GM19467 (cell line): Measurements from ENCODE around the gene GLDC.

Source experiments
- ATAC-seq: cut with Tn5 transposase; IDR thresholded peaks from one replicate; pipeline ENCODE4 v1.9.1; 2021; ENCODE audit warnings: mild to moderate bottlenecking, moderate library complexity; ENCODE audit not compliant: unreplicated experiment

Gene GLDC

GRCh38 chr9:6665628-6666027 is 20.1 kb upstream of the GLDC start:
- no peak for ATAC-seq

- no peak for ATAC-seq
These were observed 18.7 kb upstream of the GLDC start for GRCh38 chr9:6664204-6664680.

GRCh38 chr9:6660512-6660911 is 15.0 kb upstream of the GLDC start:
- ATAC-seq = no peak

- ATAC-seq = no peak
These were observed 13.3 kb upstream of the GLDC start for GRCh38 chr9:6658628-6659353.

GRCh38 chr9:6656614-6657300 is 11.2 kb upstream of the GLDC start:
- no peak for ATAC-seq

- ATAC-seq = peak; percentile 92
These were observed 9.5 kb upstream of the GLDC start for GRCh38 chr9:6655036-6655435.

GRCh38 chr9:6646293-6646636 is 736 bp upstream of the GLDC start:
- ATAC-seq = no peak

- peak; percentile 22 for ATAC-seq
These were observed 499 bp downstream of the GLDC start for GRCh38 chr9:6645105-6645354.

DNA sequence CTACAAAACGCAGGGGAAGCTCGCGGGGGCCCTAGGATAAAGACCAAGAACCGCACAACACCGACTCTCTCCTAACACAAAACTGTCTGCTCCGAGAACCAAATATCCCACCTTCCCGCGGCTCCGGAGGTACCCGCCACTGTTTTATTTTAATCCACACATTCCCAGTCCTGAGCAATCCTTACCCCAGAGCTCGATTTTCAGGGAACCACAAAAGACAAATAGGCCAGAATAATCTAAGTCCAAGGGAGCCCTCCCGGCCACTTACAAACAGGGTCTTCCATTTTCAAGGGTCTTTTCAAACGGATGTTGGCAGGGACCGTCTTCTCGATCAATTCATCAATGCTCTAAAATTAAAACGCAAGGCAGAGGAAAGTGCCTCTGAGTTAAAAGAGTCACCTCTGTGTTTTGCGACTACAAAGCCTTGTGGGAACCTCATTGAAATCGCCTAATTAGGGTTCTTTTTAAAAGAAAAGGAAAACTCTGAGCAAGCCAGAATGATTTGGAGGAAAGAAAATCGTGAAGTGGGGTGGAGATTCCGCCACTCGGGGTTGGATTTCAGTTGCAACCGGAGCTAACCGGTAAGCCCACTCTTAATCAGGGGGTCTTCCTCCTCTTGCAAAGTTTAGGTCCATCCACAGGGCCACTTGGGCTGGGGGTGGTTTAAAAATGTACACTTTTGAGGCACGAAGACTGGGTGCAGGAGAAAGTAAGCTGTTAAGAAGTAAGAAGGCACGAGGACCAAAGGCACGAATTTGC is 1.0 kb downstream of the GLDC start:
- no peak for ATAC-seq

- ATAC-seq = no peak
These were observed 3.6 kb downstream of the GLDC start for GRCh38 chr9:6641961-6642360.

DNA sequence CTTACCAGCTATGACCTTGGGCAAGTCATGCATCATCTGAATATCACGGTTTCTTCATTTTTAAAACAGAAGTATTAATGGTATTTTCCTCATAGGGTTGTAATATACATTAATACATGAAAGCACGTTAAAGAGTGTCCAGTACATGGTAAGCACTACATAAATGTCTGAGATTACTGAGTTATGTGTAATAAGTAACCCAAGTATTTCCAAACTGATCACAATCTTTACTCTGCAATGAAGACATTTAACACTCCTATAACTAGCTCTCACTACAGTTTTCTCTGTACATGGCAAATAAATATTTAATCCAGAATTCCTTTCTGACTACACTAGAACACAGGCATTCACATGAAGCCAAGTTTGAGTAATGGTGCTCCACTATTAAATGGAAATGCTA is 4.0 kb downstream of the GLDC start:
- ATAC-seq = no peak

DNA sequence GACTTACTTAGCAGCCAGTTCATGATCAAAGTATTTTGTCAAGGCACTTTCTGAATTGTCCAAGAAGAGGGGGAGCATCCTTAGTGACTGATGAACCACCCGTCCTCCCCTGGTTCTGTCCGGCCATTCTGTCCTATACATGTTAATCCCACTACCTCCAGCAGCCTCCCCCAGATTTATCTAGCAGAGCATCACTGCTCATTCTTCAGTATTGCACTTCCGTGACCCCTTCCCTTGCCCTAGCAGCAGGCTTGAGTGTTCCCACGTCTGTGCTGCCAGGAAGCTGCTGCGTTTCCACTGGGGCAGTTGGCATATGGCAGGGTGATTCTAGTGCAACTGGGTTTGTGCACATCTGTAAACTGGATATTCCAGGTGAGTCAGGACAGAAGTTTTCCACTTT is 4.5 kb downstream of the GLDC start:
- no peak for ATAC-seq

GRCh38 chr9:6640268-6641051 is 5.1 kb downstream of the GLDC start:
- ATAC-seq = no peak

GRCh38 chr9:6639622-6640021 is 5.9 kb downstream of the GLDC start:
- no peak for ATAC-seq

- no peak for ATAC-seq
These were observed 11.1 kb downstream of the GLDC start for GRCh38 chr9:6634444-6634843.

GRCh38 chr9:6633378-6633777 is 12.2 kb downstream of the GLDC start:
- ATAC-seq = no peak

DNA sequence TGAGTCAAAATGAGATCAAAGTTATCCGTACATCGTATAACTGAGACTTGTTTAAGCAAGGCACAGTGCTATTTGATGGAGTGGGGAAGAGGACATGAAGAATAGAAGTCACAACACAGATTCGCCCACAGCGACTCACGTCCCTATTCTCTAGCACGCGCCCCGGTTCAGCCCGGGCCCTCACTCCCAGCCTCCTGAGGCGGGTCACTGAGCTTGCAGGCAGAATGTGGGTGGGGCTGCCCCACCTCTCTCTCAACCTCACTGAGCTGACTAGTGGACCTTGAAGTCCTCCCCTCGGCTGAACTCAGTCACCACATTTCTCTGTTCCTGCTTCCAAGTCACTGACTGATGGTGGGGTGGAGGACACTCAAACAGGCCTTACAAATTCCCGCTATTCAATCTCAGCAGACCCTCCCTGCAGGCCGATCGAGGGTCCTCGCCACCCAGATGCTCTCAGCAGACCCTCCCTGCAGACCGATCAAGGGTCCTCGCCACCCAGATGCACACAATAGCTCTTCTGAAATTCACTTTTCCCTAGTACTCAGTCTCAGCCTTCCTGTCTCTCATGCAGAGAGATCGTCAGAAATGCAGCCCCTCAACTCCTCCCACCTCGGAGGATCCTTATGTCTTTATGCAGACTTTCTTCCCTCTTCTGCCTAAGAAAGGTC is 12.9 kb downstream of the GLDC start:
- peak; percentile 93 for ATAC-seq

DNA sequence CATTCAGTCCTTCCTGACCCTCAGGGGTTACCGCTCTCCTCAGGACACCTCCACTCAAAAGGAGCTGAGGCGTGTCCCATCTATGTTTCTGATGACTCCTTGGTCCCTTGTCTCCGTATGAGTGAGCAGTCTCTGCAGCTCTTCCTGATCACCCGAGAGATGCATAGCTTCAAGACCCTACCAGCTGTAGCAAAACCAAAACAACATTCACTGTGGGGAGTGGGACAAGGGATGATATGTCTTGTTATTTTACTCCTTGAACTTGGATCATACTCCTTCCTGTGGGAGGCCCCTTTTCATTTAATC is 14.4 kb downstream of the GLDC start:
- ATAC-seq = peak; percentile 20

DNA sequence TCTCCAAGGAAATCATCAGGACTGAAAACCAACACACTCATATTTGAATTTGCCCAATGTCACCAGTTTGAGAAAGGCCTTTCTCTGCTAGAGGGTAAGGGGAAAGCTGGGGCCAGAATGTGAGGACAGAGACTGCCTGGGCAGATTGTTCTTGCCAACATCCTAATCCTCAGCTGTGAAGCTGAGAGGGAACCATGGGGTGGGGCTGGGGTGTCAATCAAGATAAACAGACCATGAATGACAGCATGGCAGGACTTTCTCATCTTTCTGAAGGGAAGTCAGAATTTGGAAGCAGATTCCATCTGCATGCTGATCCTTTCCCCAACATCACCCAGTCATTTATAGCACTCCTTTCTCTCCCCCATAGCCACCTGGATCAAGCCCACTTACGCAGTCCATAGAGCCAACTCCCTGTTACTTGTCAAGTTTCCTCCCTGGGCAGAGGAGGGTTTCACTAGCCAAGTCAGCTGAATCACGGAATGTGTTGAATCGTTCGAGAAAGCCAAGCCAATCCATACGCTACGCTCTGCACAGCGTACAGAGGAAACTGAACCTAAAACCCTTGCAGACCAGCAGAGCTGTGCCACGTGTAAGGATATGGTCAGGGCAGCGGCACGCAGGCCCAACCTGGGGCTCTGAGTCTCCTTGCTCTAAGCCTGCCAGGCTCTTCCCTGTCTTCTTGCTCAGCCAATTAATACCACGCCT is 14.9 kb downstream of the GLDC start:
- ATAC-seq = peak; percentile 71

DNA sequence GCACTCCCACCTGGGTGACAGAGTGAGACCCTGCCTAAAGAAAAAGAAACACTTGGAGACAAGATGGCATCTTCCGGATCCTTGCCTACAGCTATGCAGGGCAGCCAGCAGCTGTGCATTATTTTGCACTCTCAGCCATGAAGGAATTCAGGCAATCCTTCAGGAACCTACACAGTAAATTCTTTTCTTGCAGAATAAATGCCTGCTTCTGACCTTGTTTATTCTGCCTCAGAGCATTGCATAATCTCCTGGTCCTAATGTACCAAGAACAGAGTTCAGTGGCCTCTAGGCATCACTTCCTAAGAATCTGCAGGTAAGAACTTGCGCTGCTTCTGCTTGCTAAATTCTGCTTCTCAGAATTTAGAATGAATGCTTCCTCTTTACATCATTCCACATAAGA is 16.8 kb downstream of the GLDC start:
- no peak for ATAC-seq
